Dedifferentiated amniotic fluid mesenchymal stem cell (primary cell): ENCODE data around the gene SLC4A11.
A peak's percentile ranks its signal among the peaks of the same experiment; 100 is the strongest.
"Not testable (repeated sequence)": the region's sequence is repeated elsewhere in the genome, so short reads cannot be mapped to it uniquely, and the experiment has no call there.

ENCODE experiments used
- DNase-seq: peaks from one replicate; pipeline ENCODE4 v3.0.0-alpha.2; 2016; ENCODE audit errors: extremely low spot score

The SLC4A11 gene

GRCh38 chr20:3227936-3228749 lies 10.8 kb downstream of the SLC4A11 start:
- DNase-seq = no peak

DNA sequence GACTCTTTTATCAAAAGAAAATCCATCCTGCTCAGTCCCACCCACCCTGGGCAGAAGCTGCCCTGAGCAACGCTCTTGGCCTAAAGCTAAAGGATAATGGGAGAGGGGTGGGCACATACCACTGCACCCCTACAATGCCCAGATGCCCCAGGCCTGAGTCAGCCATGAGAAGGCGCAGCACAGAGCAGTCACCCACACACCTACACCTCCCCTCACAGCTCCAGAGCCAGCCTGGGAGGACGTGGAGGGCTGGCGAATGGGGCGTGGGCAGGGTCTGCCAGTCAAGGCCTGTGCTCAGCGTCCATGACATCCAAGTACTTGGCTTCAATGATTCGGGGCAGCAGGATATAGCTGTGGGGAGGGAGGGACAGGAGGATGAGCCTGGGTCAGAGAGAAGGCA lies 11.5 kb downstream of the SLC4A11 start:
- DNase-seq = no peak

DNA sequence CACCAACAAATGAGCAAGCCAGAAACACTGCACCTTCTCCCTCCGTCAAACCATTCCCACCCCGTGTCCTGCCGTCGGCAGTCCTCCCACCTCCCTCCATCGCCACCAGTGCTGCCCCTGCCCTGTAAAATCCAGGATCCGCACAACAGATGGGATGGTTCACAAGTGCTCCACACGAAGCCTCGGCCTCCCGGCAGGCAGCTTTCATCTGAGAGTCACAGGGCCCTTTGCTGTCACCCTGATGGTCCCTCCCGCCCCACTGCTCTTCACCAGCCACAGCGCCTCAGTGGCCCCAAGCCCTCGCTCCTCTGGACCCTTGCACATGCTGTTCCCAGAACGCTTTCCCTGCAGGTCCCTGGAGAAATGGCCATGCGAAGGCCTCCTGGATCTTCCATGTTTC lies 12.1 kb downstream of the SLC4A11 start:
- DNase-seq = no peak

- no peak for DNase-seq
Measured at GRCh38 chr20:3226093-3226492, 12.9 kb downstream of the SLC4A11 start.

DNA sequence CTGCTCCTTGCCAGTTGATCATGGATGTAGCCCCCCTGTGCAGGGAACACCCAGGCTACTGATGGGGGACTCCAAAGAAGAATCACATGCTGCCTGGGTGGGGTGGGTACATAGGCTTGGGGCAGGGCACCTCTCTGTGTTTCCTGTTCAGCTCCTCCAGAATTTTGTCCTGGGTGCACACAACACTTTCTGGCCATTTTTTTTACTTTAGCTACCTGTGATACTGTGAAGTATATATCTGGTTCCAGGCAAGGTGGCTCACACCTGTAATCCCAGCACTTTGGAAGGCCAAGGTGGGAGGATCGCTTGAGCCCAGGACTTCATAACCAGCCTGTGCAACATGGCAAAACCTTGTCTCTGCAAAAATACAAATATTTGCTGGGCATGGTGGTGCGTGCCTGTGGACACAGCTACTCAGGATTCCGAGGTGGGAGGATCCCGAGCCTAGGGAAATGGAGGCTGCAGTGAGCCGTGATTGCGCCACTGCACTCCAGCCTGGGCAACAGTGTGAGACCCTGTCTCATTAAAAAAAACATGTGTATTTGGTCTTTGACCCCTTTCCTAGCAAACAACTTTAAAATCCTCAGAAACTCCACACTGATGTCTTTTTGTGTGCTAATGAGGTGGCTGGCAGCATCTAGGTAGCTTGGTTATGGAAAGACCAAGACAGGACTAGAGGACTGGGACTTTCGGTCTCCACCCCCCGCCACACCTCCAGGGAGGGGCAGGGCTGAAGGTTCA lies 14.1 kb downstream of the SLC4A11 start:
- DNase-seq = no peak

- DNase-seq = no peak
Measured at GRCh38 chr20:3223994-3224680, 14.9 kb downstream of the SLC4A11 start.

DNA sequence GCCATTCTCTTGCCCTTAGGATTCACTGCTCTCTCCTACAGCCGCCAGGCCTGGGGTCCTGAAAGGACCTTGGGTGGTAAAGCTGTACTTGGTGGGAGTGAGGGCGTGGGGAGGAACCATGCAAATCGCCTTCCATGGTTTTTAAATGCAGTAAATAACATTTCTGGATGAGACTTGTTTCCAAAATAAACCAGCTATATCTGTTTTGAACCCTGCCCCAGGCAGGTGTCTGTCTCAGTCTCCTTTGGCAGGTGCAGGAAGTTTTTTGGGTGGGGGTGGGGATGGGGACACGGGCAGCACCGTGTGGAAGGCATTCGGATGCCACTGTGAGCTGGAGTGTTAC lies 15.4 kb downstream of the SLC4A11 start:
- DNase-seq = no peak

- no peak for DNase-seq
Measured at GRCh38 chr20:3222635-3223600, 16.1 kb downstream of the SLC4A11 start.

DNA sequence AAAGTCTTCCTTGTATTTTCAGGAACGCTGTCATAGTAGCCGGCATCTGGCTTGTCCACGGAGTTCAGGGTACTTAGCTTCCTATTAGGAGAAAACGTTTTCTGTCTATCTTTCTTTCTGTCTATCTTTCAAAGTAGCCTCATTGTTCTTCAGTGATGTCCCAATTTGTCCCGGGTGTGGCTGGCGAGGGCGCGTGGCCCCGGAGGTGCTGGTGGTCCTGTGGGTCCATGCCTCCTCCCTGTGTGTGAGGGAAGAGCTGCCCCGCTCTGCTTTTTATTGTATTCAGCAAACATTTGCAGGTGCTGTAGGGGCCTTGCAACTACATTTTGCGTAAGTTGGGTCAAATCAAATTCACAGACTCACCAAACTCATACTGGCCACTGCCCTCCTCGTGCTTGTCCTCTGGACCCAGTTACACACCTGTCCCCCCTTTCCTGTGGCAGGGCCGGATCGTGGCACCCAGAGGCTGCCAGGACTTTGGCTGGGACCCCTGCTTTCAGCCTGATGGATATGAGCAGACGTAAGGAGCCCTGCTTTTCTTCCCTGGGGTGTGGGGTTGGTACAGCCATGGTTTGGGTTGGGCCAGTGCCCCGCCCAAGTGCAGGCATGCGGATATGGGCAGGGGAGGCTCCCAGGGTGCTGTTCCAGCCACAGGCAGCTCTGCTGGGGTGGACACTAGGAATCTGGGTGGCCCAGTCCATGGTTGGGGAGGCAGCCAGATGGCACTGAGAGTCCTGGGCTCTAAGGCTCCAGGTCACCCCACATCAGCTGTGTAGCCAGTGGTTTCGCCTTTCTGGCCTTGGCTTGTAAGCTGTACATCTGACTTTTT lies 17.4 kb downstream of the SLC4A11 start:
- no peak for DNase-seq

DNA sequence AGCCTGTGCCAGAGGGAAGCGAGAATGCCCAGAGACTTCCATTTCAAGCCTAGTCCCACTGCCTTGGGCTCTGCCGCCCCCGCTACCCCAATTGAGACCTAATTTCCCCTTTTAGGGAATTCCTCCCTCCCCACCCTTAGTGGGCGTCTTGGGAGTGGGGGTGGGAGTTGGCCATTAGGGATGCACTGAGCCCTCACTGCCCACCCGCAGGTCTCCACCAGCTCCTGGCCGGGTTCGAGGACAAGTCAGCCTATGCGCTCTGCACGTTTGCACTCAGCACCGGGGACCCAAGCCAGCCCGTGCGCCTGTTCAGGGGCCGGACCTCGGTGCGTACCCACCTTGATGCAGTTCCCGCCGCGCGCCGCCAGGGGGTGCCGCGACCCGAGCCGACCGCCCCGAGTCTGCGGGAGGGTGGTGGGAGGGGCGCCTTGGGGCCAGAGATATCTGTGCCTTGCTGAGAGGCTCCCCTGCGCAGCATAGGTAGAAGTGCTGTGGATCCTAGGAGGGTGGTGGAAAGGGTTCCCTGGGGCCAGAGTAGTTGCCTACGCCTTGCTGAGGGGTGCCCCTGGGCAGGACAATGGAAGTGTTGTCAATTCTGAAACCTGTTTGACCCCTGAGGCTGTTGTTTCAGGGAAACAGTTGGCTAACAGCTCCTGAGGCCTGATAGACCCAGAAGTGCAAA lies 20.5 kb downstream of the SLC4A11 start:
- no peak for DNase-seq

- DNase-seq = not testable (repeated sequence)
Measured at GRCh38 chr20:3215359-3215917, 23.6 kb downstream of the SLC4A11 start.

GRCh38 chr20:3213226-3213625 lies 25.8 kb downstream of the SLC4A11 start:
- no peak for DNase-seq

DNA sequence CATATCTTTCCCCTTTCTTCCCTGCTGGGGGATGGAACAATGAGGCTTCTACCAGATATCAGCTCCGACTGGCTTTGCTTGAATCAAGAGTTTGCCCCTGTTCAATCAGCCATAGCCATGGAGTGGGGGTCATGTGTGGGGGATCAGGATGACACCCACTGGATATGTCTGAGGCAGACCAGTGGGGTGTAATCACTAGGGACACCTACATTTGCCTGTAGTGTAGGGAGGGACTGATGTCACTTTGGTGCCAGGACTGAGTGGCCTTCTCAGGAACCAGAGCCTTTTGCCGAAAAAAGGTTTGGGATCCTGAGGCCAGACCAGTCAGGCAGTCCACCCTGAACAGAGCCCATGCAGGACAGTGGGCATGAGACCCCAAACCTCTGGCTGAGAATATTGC lies 28.6 kb downstream of the SLC4A11 start:
- DNase-seq = no peak

DNA sequence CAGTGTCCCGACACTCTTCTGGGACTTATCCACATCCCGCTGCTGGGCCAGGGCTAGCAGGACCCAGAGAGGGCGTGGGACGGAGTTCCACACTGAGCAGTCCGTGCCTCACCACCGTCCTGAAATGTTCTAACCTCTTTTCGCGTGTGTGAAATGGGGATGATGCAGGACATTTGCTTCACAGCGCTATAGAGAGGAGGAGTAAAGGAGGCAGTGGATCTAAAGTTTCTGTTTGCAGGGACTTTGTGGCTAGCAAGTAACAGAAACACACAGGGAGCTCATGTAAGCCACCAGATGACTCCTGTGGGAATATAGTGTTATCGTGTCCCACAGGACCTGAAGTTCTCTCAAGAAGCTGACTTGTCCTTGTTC lies 29.1 kb downstream of the SLC4A11 start:
- DNase-seq = no peak

DNA sequence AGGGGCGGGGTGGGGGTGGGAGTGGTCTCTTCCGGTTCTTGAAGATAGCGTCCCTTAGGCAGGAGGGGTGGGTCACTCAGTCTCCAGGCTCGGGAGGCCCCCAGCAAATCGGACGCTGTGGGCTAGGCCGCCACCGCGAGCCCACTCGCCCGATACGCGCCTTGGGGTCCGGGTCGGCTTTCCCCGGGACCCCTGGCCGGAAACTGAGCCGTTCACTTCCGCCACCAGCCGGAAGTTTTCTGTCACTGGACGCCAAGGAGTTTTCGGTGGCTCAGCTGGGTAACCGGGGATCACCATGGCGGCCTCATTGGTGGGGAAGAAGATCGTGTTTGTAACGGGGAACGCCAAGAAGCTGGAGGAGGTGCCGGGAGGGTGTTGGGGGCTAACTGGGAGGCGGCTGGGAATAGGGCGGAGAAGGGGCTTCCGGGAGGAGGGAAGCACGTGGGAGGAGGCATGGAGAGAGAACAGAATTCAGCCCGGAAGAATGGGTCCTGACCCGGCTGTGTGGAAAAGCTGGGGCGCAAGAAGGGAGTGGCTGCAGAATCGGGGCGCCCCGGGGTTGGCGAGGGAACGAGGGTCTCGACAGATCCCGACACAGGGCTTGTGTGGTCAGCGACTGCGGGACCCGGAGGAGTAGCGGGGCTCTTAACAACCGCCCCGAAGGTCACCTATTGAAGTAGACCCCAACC lies 29.6 kb downstream of the SLC4A11 start, which contains the start of gene ITPA:
TSS of gene ITPA (plus strand) at position 242 of the 689 bp plus-strand sequence. CDS start at position 296, 54 bp downstream.
- DNase-seq = no peak

- DNase-seq = no peak
Measured at GRCh38 chr20:3208786-3209256, 30.2 kb downstream of the SLC4A11 start.

DNA sequence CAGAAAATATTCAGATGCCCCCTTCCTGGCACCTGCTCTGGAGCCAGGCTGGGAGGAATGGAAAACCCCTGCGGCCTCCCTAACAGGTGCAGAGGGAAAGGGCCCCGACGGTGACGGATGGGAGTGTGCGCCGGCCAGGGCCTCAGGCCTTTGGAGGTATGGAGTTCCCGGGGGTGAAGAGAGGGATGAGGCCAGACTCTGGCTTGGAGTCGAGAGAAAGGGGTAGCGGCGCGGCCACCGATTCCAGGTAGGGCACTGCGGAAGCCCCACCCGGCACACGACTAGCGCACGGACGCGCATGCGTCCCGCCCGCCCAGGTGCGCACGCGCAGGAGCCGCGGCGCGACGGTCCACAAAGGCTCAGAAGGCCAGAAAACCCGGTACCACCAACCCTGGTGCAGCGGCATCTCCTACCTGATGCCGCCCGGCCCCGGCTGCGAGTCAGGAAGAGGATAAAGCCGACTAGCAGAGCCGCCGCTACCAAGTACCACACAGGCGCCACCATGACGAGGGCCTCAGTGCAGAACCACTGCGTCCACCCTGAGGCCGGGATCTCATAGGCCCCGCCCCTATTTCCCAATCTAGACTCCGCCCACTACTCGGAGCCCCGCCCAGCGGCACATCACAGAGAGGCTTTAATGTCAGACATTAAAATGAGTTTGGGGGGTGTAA lies 34.7 kb downstream of the SLC4A11 start, which contains the start of gene DDRGK1:
TSS of gene DDRGK1 (minus strand) at position 559 of the 671 bp plus-strand sequence. CDS start at position 504, 55 bp downstream.
- DNase-seq = peak; percentile 83
